H9 (cell line): ENCODE data around the gene HACD1. TPM values are rescaled to one million over a fixed set of nuclear protein-coding genes. Genes with fewer than 3 reads are reported as not detected.

ENCODE experiments used
- DNase-seq: peaks from one replicate; pipeline ENCODE4 v3.0.0-alpha.2; 2017
- H2AFZ ChIP-seq: one replicate; pipeline ENCODE4 v1.6.1; 2013; ENCODE audit warnings: mild to moderate bottlenecking, low read length, control low read depth, moderate library complexity
- H2AK5ac ChIP-seq: 2 replicates; pipeline ENCODE4 v1.6.1; 2013; ENCODE audit warnings: low read length, control low read depth, mixed read lengths; ENCODE audit not compliant: insufficient read length
- H2BK120ac ChIP-seq: one replicate; pipeline ENCODE4 v1.6.1; 2013; ENCODE audit warnings: low read depth, mild to moderate bottlenecking, low read length, control low read depth, inconsistent platforms; ENCODE audit not compliant: poor library complexity, severe bottlenecking
- H2BK12ac ChIP-seq: 2 replicates; pipeline ENCODE4 v1.6.1; 2013; ENCODE audit warnings: low read length, control low read depth, mixed read lengths, low read depth; ENCODE audit not compliant: insufficient read length
- H2BK15ac ChIP-seq: 2 replicates; pipeline ENCODE4 v1.6.1; 2013; ENCODE audit warnings: low read depth, low read length, control low read depth
- H2BK20ac ChIP-seq: one replicate; pipeline ENCODE4 v1.6.1; 2013; ENCODE audit warnings: low read depth, mild to moderate bottlenecking, low read length, control low read depth, inconsistent platforms; ENCODE audit not compliant: poor library complexity, severe bottlenecking
- H2BK5ac ChIP-seq: 2 replicates; pipeline ENCODE4 v1.6.1; 2013; ENCODE audit warnings: low read length, control low read depth, mixed read lengths; ENCODE audit not compliant: insufficient read length
- H3K14ac ChIP-seq: 2 replicates; pipeline ENCODE4 v1.6.1; 2013; ENCODE audit warnings: low read length, control low read depth; ENCODE audit not compliant: insufficient read depth
- H3K18ac ChIP-seq: 2 replicates; pipeline ENCODE4 v1.6.1; 2013; ENCODE audit warnings: low read depth, mild to moderate bottlenecking, mixed read lengths, low read length, control low read depth; ENCODE audit not compliant: insufficient read length
- H3K23ac ChIP-seq: 2 replicates; pipeline ENCODE4 v1.6.1; 2013; ENCODE audit warnings: low read length, control low read depth, mixed read lengths, low read depth; ENCODE audit not compliant: insufficient read length
- H3K23me2 ChIP-seq: 2 replicates; pipeline ENCODE4 v1.6.1; 2013; ENCODE audit warnings: low read depth, mild to moderate bottlenecking, mixed read lengths, low read length, control low read depth; ENCODE audit not compliant: insufficient read length, poor library complexity, severe bottlenecking
- H3K27ac ChIP-seq: 2 replicates; pipeline ENCODE4 v1.5.1; 2013; ENCODE audit warnings: low read length, control low read depth, mixed read lengths, low read depth; ENCODE audit not compliant: insufficient read length
- H3K27me3 ChIP-seq: 2 replicates; pipeline ENCODE4 v1.6.1; 2013; ENCODE audit warnings: low read length, control low read depth, inconsistent platforms; ENCODE audit not compliant: insufficient read depth
- H3K4ac ChIP-seq: 2 replicates; pipeline ENCODE4 v1.6.1; 2013; ENCODE audit warnings: low read depth, mild to moderate bottlenecking, control low read depth, inconsistent platforms, low read length, moderate library complexity
- H3K4me1 ChIP-seq: 2 replicates; pipeline ENCODE4 v1.6.1; 2013; ENCODE audit warnings: low read length, control low read depth, inconsistent platforms; ENCODE audit not compliant: insufficient read depth
- H3K4me2 ChIP-seq: 2 replicates; pipeline ENCODE4 v1.6.1; 2013; ENCODE audit warnings: low read length, control low read depth, mixed read lengths; ENCODE audit not compliant: insufficient read length, insufficient read depth
- H3K56ac ChIP-seq: 2 replicates; pipeline ENCODE4 v1.6.1; 2013; ENCODE audit warnings: low read depth, mild to moderate bottlenecking, mixed read lengths, low read length, control low read depth; ENCODE audit not compliant: insufficient read length
- H3K79me1 ChIP-seq: 2 replicates; pipeline ENCODE4 v1.6.1; 2013; ENCODE audit warnings: low read depth, mild to moderate bottlenecking, moderate library complexity, low read length, control low read depth, inconsistent platforms; ENCODE audit not compliant: insufficient read depth, poor library complexity, severe bottlenecking
- H3K79me2 ChIP-seq: 2 replicates; pipeline ENCODE4 v1.6.1; 2013; ENCODE audit warnings: low read length, control low read depth, inconsistent platforms; ENCODE audit not compliant: insufficient read depth
- H3K9ac ChIP-seq: 2 replicates; pipeline ENCODE4 v1.6.1; 2013; ENCODE audit warnings: low read length, control low read depth, mixed read lengths; ENCODE audit not compliant: insufficient read length; ENCODE audit errors: extremely low read depth
- H3K9me3 ChIP-seq: one replicate; pipeline ENCODE4 v1.6.1; 2013; ENCODE audit warnings: low read depth, low read length, inconsistent platforms; ENCODE audit not compliant: control insufficient read depth
- H3T11ph ChIP-seq: one replicate; pipeline ENCODE4 v1.6.1; 2013; ENCODE audit warnings: mild to moderate bottlenecking, low read length, control low read depth, inconsistent platforms
- H4K20me1 ChIP-seq: one replicate; pipeline ENCODE4 v1.6.1; 2013; ENCODE audit not compliant: control insufficient read depth, insufficient read length, insufficient read depth
- H4K5ac ChIP-seq: 2 replicates; pipeline ENCODE4 v1.6.1; 2013; ENCODE audit warnings: low read depth, mild to moderate bottlenecking, mixed read lengths, low read length, control low read depth; ENCODE audit not compliant: insufficient read length
- H4K8ac ChIP-seq: replicated peaks from 2 replicates; pipeline ENCODE4 v1.6.1; 2013; ENCODE audit warnings: low read length, control low read depth, mixed read lengths, low read depth; ENCODE audit not compliant: insufficient read length
- H4K91ac ChIP-seq: 2 replicates; pipeline ENCODE4 v1.6.1; 2013; ENCODE audit warnings: low read depth, mild to moderate bottlenecking, moderate library complexity, mixed read lengths, low read length, control low read depth; ENCODE audit not compliant: insufficient read length
- H3K27ac Mint-ChIP-seq, 3 experiments: 2 replicates in 2 of 3; 3 replicates in 1 of 3; pipeline ENCODE4 v1.8.0; 2020 to 2021; ENCODE audit warnings: mixed read lengths in 3 of 3, mild to moderate bottlenecking in 1 of 3, moderate library complexity in 1 of 3
- H3K27me3 Mint-ChIP-seq: 2 replicates; pipeline ENCODE4 v1.8.0; 2021; ENCODE audit warnings: low read depth, mild to moderate bottlenecking, moderate library complexity, mixed read lengths
- H3K36me3 Mint-ChIP-seq, 3 experiments: 2 replicates in 2 of 3; 3 replicates in 1 of 3; pipeline ENCODE4 v1.8.0; 2020 to 2021; ENCODE audit warnings: low read depth in 3 of 3, mixed read lengths in 3 of 3; ENCODE audit not compliant: insufficient read depth in 1 of 3
- H3K4me1 Mint-ChIP-seq, 2 experiments: 2 replicates each; pipeline ENCODE4 v1.8.0; 2020; ENCODE audit warnings: mixed read lengths in 2 of 2
- H3K4me3 Mint-ChIP-seq, 2 experiments: 2 replicates in 1 of 2; 3 replicates in 1 of 2; pipeline ENCODE4 v1.8.0; 2020 to 2021; ENCODE audit warnings: mild to moderate bottlenecking in 2 of 2, mixed read lengths in 2 of 2, moderate library complexity in 1 of 2
- H3K9me3 Mint-ChIP-seq, 2 experiments: 2 replicates in 1 of 2; 3 replicates in 1 of 2; pipeline ENCODE4 v1.8.0; 2020; ENCODE audit warnings: mild to moderate bottlenecking in 2 of 2, mixed read lengths in 2 of 2, moderate library complexity in 1 of 2
- CTCF ChIP-seq: fragments of 200-600 bp; sonication (generic); conservative IDR thresholded peaks from 3 replicates; pipeline ENCODE4 v1.8.0; 2021; ENCODE audit warnings: antibody characterized with exemption, mild to moderate bottlenecking
- WGBS: extraction: QIAGEN DNeasy Blood & Tissue Kit; methylation state at CpG from one replicate; pipeline ENCODE4 v1.1.7; 2013; ENCODE audit warnings: missing lambda C conversion rate, low lambda C conversion rate, mixed read lengths; ENCODE audit not compliant: insufficient read length; ENCODE audit errors: extremely low coverage; 5-methylcytosine and 5-hydroxymethylcytosine counted together
- total RNA-seq: library from RNA; stranded (reverse); gene quantifications from 2 replicates; pipeline ENCODE4 v1.2.1, GENCODE V29; 2021

Gene HACD1
- total RNA-seq, 1 experiment from 2014 or later: 25.0 TPM

GRCh38 chr10:17657103-17657500 lies 39.9 kb upstream of the HACD1 start:
- Histone ChIP-seq H2AK5ac (no peak overlapping the region), H2AFZ (no peak overlapping the region), H3K9me3 (peaks cover 13% of the 10 kb centered on the region), H3K23me2 (no peaks in the 10 kb centered on the region), H3K56ac (no peak overlapping the region), H3K18ac (no peak overlapping the region), H2BK15ac (no peak overlapping the region), H3K4me2 (no peak overlapping the region), H3K4ac (no peak overlapping the region), H3T11ph (no peak overlapping the region), H2BK20ac (no peak overlapping the region), H3K4me1 (no peaks in the 10 kb centered on the region; the same call in 1 of the 2 replicates), H3K79me1 (peaks cover 6% of the 10 kb centered on the region), H2BK5ac (no peak overlapping the region), H2BK12ac (no peak overlapping the region), H2BK120ac (no peak overlapping the region), H3K14ac (no peak overlapping the region), H4K5ac (no peak overlapping the region), H3K23ac (no peak overlapping the region), H4K20me1 (no peaks in the 10 kb centered on the region), H4K91ac (no peak overlapping the region), H3K27me3 (no peaks in the 10 kb centered on the region), H3K27ac (no peak overlapping the region), H3K79me2 (peaks cover 27% of the 10 kb centered on the region; the same call in 1 of the 2 replicates), H3K9ac (no peak overlapping the region), H4K8ac (no peak overlapping the region)
- WGBS: no CpG with 5 or more reads among the region's 1 CpG
- Mint-ChIP-seq H3K27me3 (no peaks in the 10 kb centered on the region), H3K4me3 (no peak overlapping the region), H3K36me3 (peaks cover 27 to 69% (median 33%) of the 10 kb centered on the region in 3 experiments), H3K9me3 (peaks cover 35 to 45% of the 10 kb centered on the region in 2 experiments), H3K27ac (peak overlapping the region in 1 of 3 experiments; percentile 46; a peak in 2 of 7 replicates), H3K4me1 (peaks cover 10 to 35% of the 10 kb centered on the region in 2 experiments)
- no peak for DNase-seq
- TF ChIP-seq CTCF: no peak
